MM.1S (cell line): ENCODE results near the gene SERTM2.

Experiments used
- EZH2 ChIP-seq: fragments of 300-600 bp; sonication (generic); optimal IDR thresholded peaks from 2 replicates; pipeline ENCODE3; 2017; ENCODE audit warnings: low read depth, mild to moderate bottlenecking, antibody characterized with exemption, low read length, mixed read lengths
- TF ChIP-seq, protein P1 (sequence below): fragments of 300-600 bp; sonication (generic); IDR thresholded peaks from 2 replicates; pipeline ENCODE4 v1.5.1; 2016; ENCODE audit warnings: antibody characterized with exemption, low read length, mixed read lengths

DNA sequence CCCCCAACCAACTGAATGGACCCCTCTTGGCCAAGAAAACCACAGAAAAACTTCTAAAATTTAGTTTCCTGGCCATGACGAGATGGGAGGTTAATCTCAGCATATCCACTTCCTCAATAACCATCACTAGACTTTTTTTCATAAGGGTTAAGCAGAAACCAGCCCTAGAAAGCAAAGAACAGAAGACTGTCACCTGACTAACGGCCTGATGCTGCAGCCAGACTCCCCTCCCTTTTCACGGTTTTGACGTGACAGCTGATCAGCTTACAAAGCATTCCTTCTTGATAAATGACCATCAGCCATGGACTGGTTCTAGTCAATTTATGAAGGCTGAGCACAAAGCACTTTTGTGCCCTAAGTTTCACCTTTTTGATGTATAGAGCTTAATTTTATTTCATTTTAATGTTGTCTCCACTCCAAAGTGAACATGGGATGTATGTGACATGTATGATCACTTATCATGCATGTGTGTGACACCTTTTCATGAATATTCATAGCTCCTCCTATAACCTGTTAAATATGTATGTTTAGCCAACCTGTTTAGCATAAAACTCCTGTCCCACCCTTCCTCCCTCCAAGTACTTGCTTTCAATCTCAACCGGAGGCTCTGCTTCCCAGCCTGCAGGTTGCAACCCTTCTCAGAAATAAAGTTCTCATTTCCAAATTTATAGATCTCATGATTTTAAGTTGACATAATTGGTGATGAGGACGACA, 56.3 kb downstream of the SERTM2 start:
- TF ChIP-seq, protein P1, sequence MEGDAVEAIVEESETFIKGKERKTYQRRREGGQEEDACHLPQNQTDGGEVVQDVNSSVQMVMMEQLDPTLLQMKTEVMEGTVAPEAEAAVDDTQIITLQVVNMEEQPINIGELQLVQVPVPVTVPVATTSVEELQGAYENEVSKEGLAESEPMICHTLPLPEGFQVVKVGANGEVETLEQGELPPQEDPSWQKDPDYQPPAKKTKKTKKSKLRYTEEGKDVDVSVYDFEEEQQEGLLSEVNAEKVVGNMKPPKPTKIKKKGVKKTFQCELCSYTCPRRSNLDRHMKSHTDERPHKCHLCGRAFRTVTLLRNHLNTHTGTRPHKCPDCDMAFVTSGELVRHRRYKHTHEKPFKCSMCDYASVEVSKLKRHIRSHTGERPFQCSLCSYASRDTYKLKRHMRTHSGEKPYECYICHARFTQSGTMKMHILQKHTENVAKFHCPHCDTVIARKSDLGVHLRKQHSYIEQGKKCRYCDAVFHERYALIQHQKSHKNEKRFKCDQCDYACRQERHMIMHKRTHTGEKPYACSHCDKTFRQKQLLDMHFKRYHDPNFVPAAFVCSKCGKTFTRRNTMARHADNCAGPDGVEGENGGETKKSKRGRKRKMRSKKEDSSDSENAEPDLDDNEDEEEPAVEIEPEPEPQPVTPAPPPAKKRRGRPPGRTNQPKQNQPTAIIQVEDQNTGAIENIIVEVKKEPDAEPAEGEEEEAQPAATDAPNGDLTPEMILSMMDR: no peak
- no peak for TF ChIP-seq EZH2
